Karpas-422 (cell line): ENCODE results near the gene PPM1M. TPM values are rescaled to one million over a fixed set of nuclear protein-coding genes. Genes with fewer than 3 reads are reported as not detected.

Experiments used
- DNase-seq: peaks from one replicate; pipeline ENCODE4 v3.0.0-alpha.2; 2015
- H2AFZ ChIP-seq: fragments of 200-600 bp; sonication (generic); 2 replicates; pipeline ENCODE4 v1.6.1; 2014; ENCODE audit warnings: antibody characterized with exemption, low read length, mixed read lengths
- H3K27ac ChIP-seq: fragments of 200-600 bp; sonication (generic); 2 replicates; pipeline ENCODE4 v1.5.1; 2014; ENCODE audit warnings: mild to moderate bottlenecking, low read length, moderate library complexity
- H3K27me3 ChIP-seq: fragments of 200-600 bp; sonication (generic); 2 replicates; pipeline ENCODE4 v1.6.1; 2014; ENCODE audit warnings: low read length, mixed read lengths
- H3K36me3 ChIP-seq: fragments of 200-600 bp; sonication (generic); 2 replicates; pipeline ENCODE4 v1.6.1; 2014; ENCODE audit warnings: low read length, mixed read lengths; ENCODE audit not compliant: insufficient read depth
- H3K4me1 ChIP-seq: fragments of 200-600 bp; sonication (generic); 2 replicates; pipeline ENCODE4 v1.6.1; 2014; ENCODE audit warnings: mild to moderate bottlenecking, low read length, mixed read lengths
- H3K4me2 ChIP-seq: fragments of 200-600 bp; sonication (generic); 2 replicates; pipeline ENCODE4 v1.6.1; 2014; ENCODE audit warnings: low read length, low read depth, mild to moderate bottlenecking; ENCODE audit not compliant: poor library complexity, severe bottlenecking
- H3K4me3 ChIP-seq: fragments of 200-600 bp; sonication (generic); 2 replicates; pipeline ENCODE4 v1.5.1; 2014; ENCODE audit warnings: mild to moderate bottlenecking, antibody characterized with exemption, low read length, mixed read lengths
- H3K79me2 ChIP-seq: fragments of 200-600 bp; sonication (generic); 2 replicates; pipeline ENCODE4 v1.6.1; 2014; ENCODE audit warnings: mild to moderate bottlenecking, low read length, mixed read lengths
- H3K9ac ChIP-seq: fragments of 200-600 bp; sonication (generic); 2 replicates; pipeline ENCODE4 v1.6.0; 2014; ENCODE audit warnings: low read length
- H3K9me2 ChIP-seq: fragments of 200-600 bp; sonication (generic), shearing (Covaris generic); replicated peaks from 2 replicates; pipeline ENCODE4 v1.6.0; 2014; ENCODE audit warnings: mild to moderate bottlenecking, low read length, moderate library complexity; ENCODE audit not compliant: insufficient read depth
- H3K9me3 ChIP-seq: fragments of 300-700, 200-600 bp; sonication (generic); 2 replicates; pipeline ENCODE4 v1.6.1; 2014; ENCODE audit warnings: low read length, mixed read lengths
- H4K20me1 ChIP-seq: fragments of 200-600 bp; sonication (generic); 2 replicates; pipeline ENCODE4 v1.6.1; 2014; ENCODE audit warnings: mild to moderate bottlenecking, antibody characterized with exemption, low read length, low read depth; ENCODE audit not compliant: insufficient read depth
- small RNA-seq: library from RNA; depleted of rRNA; stranded (forward); fragments of <200 nt; gene quantifications from one replicate; pipeline ENCODE3, GENCODE V24; 2014
- total RNA-seq: library from RNA; depleted of rRNA; stranded (reverse); fragments of >200 nt; shearing (Covaris generic); gene quantifications from 2 replicates; pipeline ENCODE4 v1.2.3, GENCODE V29; 2014; ENCODE audit warnings: low replicate concordance; rRNA removed

The PPM1M gene
- total RNA-seq, 1 experiment from 2014 or later = 35.4 TPM

GRCh38 chr3:52299247-52299878 lies 53.8 kb downstream of the PPM1M start:
- Histone ChIP-seq H3K9me2 (no peaks in the 10 kb centered on the region), H3K4me2 (no peak overlapping the region), H3K9ac (no peak overlapping the region), H3K79me2 (no peaks in the 10 kb centered on the region), H3K9me3 (no peaks in the 10 kb centered on the region), H3K4me3 (no peak overlapping the region), H3K27ac (no peak overlapping the region), H3K36me3 (no peaks in the 10 kb centered on the region), H4K20me1 (peaks cover 3% of the 10 kb centered on the region; the same call in 1 of the 2 replicates), H2AFZ (no peak overlapping the region), H3K4me1 (no peaks in the 10 kb centered on the region), H3K27me3 (no peaks in the 10 kb centered on the region)
- no peak for DNase-seq

Small RNAs within 50 kb of the gene (small RNA-seq; reads per million reads assigned to genes)
- gene MIR135A1 = not detected
- gene MIRLET7G = 164 reads per million, percentile 99 among the genes with 10 or more reads in this experiment

Other genes starting within 250 kb of the PPM1M start
- 2,656 and 3,245 TPM in 2 replicates for gene RPL29, start 249.9 kb upstream of the PPM1M start, total RNA-seq
- gene DUSP7, start 189.2 kb upstream of the PPM1M start, total RNA-seq = 11.1 and 21.2 TPM in 2 replicates
- gene POC1A, start 91.3 kb upstream of the PPM1M start, total RNA-seq = 12.7 and 18.6 TPM in 2 replicates
- gene ALAS1, start 47.6 kb upstream of the PPM1M start, total RNA-seq = 24.8 and 41.6 TPM in 2 replicates
- 7.4 and 26.5 TPM in 2 replicates for gene TLR9, start 20.1 kb upstream of the PPM1M start, total RNA-seq
- 42.0 and 76.3 TPM in 2 replicates for gene TWF2, start 6.6 kb upstream of the PPM1M start, total RNA-seq
- gene WDR82, start 32.9 kb downstream of the PPM1M start, total RNA-seq = 30.4 and 42.0 TPM in 2 replicates
- gene GLYCTK, start 42.1 kb downstream of the PPM1M start, total RNA-seq = 1.6 and 8.3 TPM in 2 replicates
- 2.9 and 8.3 TPM in 2 replicates for gene DNAH1, start 70.6 kb downstream of the PPM1M start, total RNA-seq
- gene BAP1, start 164.2 kb downstream of the PPM1M start, total RNA-seq = 45.4 and 91.1 TPM in 2 replicates
- gene PHF7, start 164.9 kb downstream of the PPM1M start, total RNA-seq = 5.1 and 9.5 TPM in 2 replicates
- gene SEMA3G, start 199.3 kb downstream of the PPM1M start, total RNA-seq = 0.11 TPM in 1 of 2 replicates, not detected in the other
- 0.65 TPM in 1 of 2 replicates, not detected in the other for gene TNNC1, start 208.3 kb downstream of the PPM1M start, total RNA-seq
- 44.2 and 70.1 TPM in 2 replicates for gene NISCH, start 209.8 kb downstream of the PPM1M start, total RNA-seq
- not detected in 2 replicates for gene STAB1, start 249.6 kb downstream of the PPM1M start, total RNA-seq